Chondrocyte (in vitro differentiated cells): ENCODE measurements around the gene CARD19. TPM values are rescaled to one million over a fixed set of nuclear protein-coding genes. Genes with fewer than 3 reads are reported as not detected.

Source experiments
- DNase-seq: peaks from one replicate; pipeline ENCODE4 v3.0.0; 2021; ENCODE audit warnings: mixed read lengths, low spot score
- H3K27ac Mint-ChIP-seq: one replicate; pipeline ENCODE4 v1.8.0; 2021; ENCODE audit warnings: mild to moderate bottlenecking, moderate library complexity, mixed read lengths; ENCODE audit not compliant: unreplicated experiment
- H3K27me3 Mint-ChIP-seq: 2 replicates; pipeline ENCODE4 v1.8.0; 2021; ENCODE audit warnings: low read depth, mixed read lengths
- H3K36me3 Mint-ChIP-seq: 2 replicates; pipeline ENCODE4 v1.8.0; 2021; ENCODE audit warnings: low read depth, mixed read lengths
- H3K4me1 Mint-ChIP-seq: 2 replicates; pipeline ENCODE4 v1.8.0; 2021; ENCODE audit warnings: low read depth, mild to moderate bottlenecking, mixed read lengths
- H3K4me3 Mint-ChIP-seq: one replicate; pipeline ENCODE4 v1.8.0; 2021; ENCODE audit warnings: mild to moderate bottlenecking, moderate library complexity, mixed read lengths; ENCODE audit not compliant: unreplicated experiment
- H3K9me3 Mint-ChIP-seq: 2 replicates; pipeline ENCODE4 v1.8.0; 2021; ENCODE audit warnings: low read depth, mixed read lengths
- total RNA-seq: library from RNA; stranded (reverse); gene quantifications from 3 replicates; pipeline ENCODE4 v1.2.1, GENCODE V29; 2021
- TF ChIP-seq, protein P1 (sequence below): fragments of 200-600 bp; sonication (generic); IDR thresholded peaks from 2 replicates; pipeline ENCODE4 v1.5.0; 2021; ENCODE audit warnings: antibody characterized with exemption, mild to moderate bottlenecking, moderate library complexity

Gene CARD19
- total RNA-seq, 1 donor from 2014 or later, result 40.5 TPM

- DNase-seq, result no peak
- Mint-ChIP-seq H3K4me1 (peaks cover 8% of the 10 kb centered on the region), H3K27me3 (no peaks in the 10 kb centered on the region), H3K9me3 (no peaks in the 10 kb centered on the region), H3K27ac (no peak overlapping the region), H3K36me3 (no peaks in the 10 kb centered on the region), H3K4me3 (no peak overlapping the region)
- TF ChIP-seq, protein P1, sequence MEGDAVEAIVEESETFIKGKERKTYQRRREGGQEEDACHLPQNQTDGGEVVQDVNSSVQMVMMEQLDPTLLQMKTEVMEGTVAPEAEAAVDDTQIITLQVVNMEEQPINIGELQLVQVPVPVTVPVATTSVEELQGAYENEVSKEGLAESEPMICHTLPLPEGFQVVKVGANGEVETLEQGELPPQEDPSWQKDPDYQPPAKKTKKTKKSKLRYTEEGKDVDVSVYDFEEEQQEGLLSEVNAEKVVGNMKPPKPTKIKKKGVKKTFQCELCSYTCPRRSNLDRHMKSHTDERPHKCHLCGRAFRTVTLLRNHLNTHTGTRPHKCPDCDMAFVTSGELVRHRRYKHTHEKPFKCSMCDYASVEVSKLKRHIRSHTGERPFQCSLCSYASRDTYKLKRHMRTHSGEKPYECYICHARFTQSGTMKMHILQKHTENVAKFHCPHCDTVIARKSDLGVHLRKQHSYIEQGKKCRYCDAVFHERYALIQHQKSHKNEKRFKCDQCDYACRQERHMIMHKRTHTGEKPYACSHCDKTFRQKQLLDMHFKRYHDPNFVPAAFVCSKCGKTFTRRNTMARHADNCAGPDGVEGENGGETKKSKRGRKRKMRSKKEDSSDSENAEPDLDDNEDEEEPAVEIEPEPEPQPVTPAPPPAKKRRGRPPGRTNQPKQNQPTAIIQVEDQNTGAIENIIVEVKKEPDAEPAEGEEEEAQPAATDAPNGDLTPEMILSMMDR, result no peak
These were observed 52.7 kb downstream of the CARD19 start for GRCh38 chr9:93148721-93149120.

DNA sequence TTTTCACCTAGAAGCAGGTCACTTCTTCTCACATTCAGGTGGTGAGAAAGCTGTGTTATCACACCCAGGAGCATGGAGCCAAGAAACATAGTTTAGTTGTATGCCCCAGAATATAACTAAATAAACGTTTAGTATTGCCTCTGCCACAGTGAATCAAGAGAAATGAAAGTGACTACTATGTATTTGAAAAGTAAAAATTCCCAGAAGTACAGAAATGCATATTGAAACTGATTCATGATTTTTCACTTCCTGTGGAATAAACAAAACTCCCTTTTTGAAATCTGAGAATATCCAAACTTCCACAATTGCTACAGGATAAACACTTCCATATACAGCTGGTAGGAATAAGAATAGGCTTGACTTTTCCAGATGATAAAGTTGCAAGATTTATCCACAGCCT is 53.3 kb downstream of the CARD19 start:
- Mint-ChIP-seq H3K36me3 (no peaks in the 10 kb centered on the region), H3K9me3 (no peaks in the 10 kb centered on the region), H3K4me1 (peaks cover 4% of the 10 kb centered on the region), H3K27ac (no peak overlapping the region), H3K4me3 (no peak overlapping the region), H3K27me3 (no peaks in the 10 kb centered on the region)
- no peak for DNase-seq
- TF ChIP-seq, protein P1, result no peak

- H3K4me1 Mint-ChIP-seq, result no peaks in the 10 kb centered on the region
- no peaks in the 10 kb centered on the region for H3K27me3 Mint-ChIP-seq
- DNase-seq, result no peak
- no peak overlapping the region for H3K27ac Mint-ChIP-seq
- no peak overlapping the region for H3K4me3 Mint-ChIP-seq
- TF ChIP-seq, protein P1, result no peak
- no peaks in the 10 kb centered on the region for H3K36me3 Mint-ChIP-seq
- H3K9me3 Mint-ChIP-seq, result no peaks in the 10 kb centered on the region
These were observed 55.2 kb downstream of the CARD19 start for GRCh38 chr9:93151097-93151784.

DNA sequence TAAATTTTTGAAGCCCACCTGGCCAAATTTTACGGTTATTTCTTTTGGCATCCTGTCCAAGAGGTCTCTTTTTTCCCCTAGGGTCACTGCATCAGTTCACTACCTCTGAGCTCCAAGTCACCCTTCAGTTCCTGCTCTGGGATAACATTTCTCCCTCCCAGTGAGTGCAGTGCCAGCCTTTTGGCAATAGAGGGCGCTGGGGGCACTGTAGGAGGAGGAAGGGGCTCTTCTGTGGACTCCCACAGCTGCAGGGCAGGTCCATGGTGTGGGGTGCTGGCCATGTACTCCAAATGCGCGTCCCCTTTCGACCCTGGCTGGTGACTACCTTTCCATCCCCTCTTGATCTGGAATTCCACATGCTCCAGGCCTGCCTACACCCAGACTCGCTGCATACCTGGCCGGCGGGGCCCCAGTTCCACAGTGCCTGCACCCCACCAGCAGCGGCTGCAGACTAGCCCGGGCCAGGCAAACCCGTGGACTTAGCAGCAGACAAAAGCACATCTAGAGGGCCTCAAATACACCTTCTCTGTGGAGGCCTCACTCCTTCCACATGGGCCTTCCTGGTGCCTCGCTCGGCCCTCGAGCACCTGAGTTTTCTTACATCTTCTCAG is 58.4 kb downstream of the CARD19 start:
- no peak for DNase-seq
- Mint-ChIP-seq H3K36me3 (no peaks in the 10 kb centered on the region), H3K4me3 (no peak overlapping the region), H3K9me3 (no peaks in the 10 kb centered on the region), H3K27me3 (no peaks in the 10 kb centered on the region), H3K27ac (no peak overlapping the region), H3K4me1 (peaks cover under 1% of the 10 kb centered on the region)
- TF ChIP-seq, protein P1, result peak; percentile 75

DNA sequence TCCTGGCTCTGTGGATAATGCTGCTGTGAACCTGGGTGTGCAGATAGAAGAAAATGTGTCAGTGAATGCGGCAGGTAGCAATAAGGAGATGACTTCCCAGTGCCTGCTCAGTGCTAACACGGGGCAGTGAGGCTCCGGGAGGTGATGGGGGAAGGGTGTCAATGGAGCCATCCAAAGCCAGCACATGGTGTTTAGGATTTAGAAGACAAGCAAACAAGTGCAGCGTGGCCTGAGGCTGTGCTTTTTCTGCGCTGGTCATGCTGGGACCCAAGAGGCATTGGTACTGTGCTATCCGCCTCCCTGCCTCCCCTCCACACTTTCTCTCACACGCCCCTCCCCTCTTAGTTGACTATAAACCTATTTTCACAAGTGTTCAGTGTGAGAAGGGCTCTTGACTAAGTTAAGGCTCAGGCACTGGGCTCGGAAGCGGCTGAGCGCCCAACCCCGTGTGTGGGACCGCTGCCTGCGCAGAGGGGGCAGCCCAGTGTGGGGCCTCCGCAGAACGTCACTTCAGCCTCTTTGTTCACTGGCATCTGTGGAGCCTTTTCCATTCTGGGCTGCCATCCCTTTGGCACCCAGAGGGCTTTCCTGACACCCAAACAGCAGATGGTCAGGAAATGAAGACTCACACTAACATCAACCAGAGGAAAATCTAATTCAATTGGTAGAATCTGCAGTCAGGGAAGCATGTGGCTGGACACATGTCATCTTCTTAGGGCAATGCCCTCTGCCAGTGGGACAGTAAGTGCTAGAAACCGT is 59.9 kb downstream of the CARD19 start:
- Mint-ChIP-seq H3K27ac (no peak overlapping the region), H3K27me3 (no peaks in the 10 kb centered on the region), H3K4me1 (peaks cover 9% of the 10 kb centered on the region), H3K4me3 (no peak overlapping the region), H3K36me3 (no peaks in the 10 kb centered on the region), H3K9me3 (no peaks in the 10 kb centered on the region)
- DNase-seq, result no peak
- TF ChIP-seq, protein P1, result no peak
